Measurements from ENCODE around the gene STON1.

STON1 gene

GRCh38 chr2:48508461-48509124 is 21.4 kb upstream of the STON1 start:
- H3K4me1 ChIP-seq (ENCODE audit: control insufficient read depth, insufficient read depth, low read length): no peaks in the 10 kb centered on the region
- ChIA-PET CTCF (interaction anchor here (0.5 kb wide), 1 partner anchor 9 kb away, joined by 3 read pairs; no protein-coding TSS in a partner anchor), POLR2A (no interaction called here)
- no peak overlapping the region for H3K4me3 ChIP-seq (ENCODE audit: low read depth, low read length)
- H3K36me3 ChIP-seq (ENCODE audit: control insufficient read depth in 2 of 2, insufficient read depth in 1 of 2, low read length in 2 of 2): peaks cover 15 to 22% of the 10 kb centered on the region in 2 experiments
- no peaks in the 10 kb centered on the region for H3K9me3 ChIP-seq (ENCODE audit: control insufficient read depth, insufficient read depth, low read depth, low read length)
- TF ChIP-seq ZNF785 (tag by site-specific recombination; IDR thresholded peaks at IDR 0.05) (no peak), ZBTB1 (tag by site-specific recombination; IDR thresholded peaks at IDR 0.05) (no peak), ZNF10 (tag by site-specific recombination; IDR thresholded peaks at IDR 0.05) (no peak), ZNF157 (tag by site-specific recombination; IDR thresholded peaks at IDR 0.05) (no peak), ZNF704 (tag by site-specific recombination; IDR thresholded peaks at IDR 0.05) (no peak), TSHZ1 (tag by site-specific recombination; IDR thresholded peaks at IDR 0.05; ENCODE audit: borderline replicate concordance) (no peak), ZBTB26 (tag by site-specific recombination; optimal IDR thresholded peaks at IDR 0.05) (no peak), ZNF394 (tag by site-specific recombination; IDR thresholded peaks at IDR 0.05; ENCODE audit: borderline replicate concordance) (no peak)
- H3K27ac ChIP-seq (ENCODE audit: extremely low read depth, low read depth, low read length): no peak overlapping the region

- H3K36me3 ChIP-seq (ENCODE audit: control insufficient read depth in 2 of 2, insufficient read depth in 1 of 2, low read length in 2 of 2): peaks cover 20 to 25% of the 10 kb centered on the region in 2 experiments
- ChIA-PET CTCF (no interaction called here), POLR2A (no interaction called here)
- TF ChIP-seq ZBTB44 (tag by site-specific recombination; IDR thresholded peaks at IDR 0.05): no peak
- TF ChIP-seq REST (tag by site-specific recombination; IDR thresholded peaks at IDR 0.05): no peak
- TF ChIP-seq HOXD13 (CRISPR knock-in tag; IDR thresholded peaks at IDR 0.05; ENCODE audit: borderline replicate concordance): no peak
- no peak for TF ChIP-seq ZNF174 (tag by site-specific recombination; IDR thresholded peaks at IDR 0.05)
- no peak for TF ChIP-seq ZNF211 (tag by site-specific recombination; IDR thresholded peaks at IDR 0.05; ENCODE audit: low read depth)
- TF ChIP-seq ZNF561 (tag by site-specific recombination; IDR thresholded peaks at IDR 0.05; ENCODE audit: borderline replicate concordance): no peak
- TF ChIP-seq ZNF114 (tag by site-specific recombination; IDR thresholded peaks at IDR 0.05): no peak
- no peak for TF ChIP-seq ZNF19 (tag by site-specific recombination; IDR thresholded peaks at IDR 0.05; ENCODE audit: low read depth)
- no peak for TF ChIP-seq ZNF221 (tag by site-specific recombination; IDR thresholded peaks at IDR 0.05; ENCODE audit: borderline replicate concordance)
- no peak for TF ChIP-seq ZNF837 (tag by site-specific recombination; IDR thresholded peaks at IDR 0.05)
- TF ChIP-seq ZNF548 (tag by site-specific recombination; IDR thresholded peaks at IDR 0.05): no peak
- no peak overlapping the region for H3K27ac ChIP-seq (ENCODE audit: extremely low read depth, low read depth, low read length)
- no peaks in the 10 kb centered on the region for H3K4me1 ChIP-seq (ENCODE audit: control insufficient read depth, insufficient read depth, low read length)
- H3K9me3 ChIP-seq (ENCODE audit: control insufficient read depth, insufficient read depth, low read depth, low read length): no peaks in the 10 kb centered on the region
- H3K4me3 ChIP-seq (ENCODE audit: low read depth, low read length): no peak overlapping the region
Observed at GRCh38 chr2:48510329-48510728, 19.6 kb upstream of the STON1 start.

Data from HEK293 (cell line).